ENCODE results near the gene ROR2. TPM values are rescaled to one million over a fixed set of nuclear protein-coding genes. Genes with fewer than 3 reads are reported as not detected.
A peak's percentile ranks its signal among the peaks of the same experiment; 100 is the strongest.

The ROR2 gene
- total RNA-seq, 1 donor = 13.8 TPM

- Histone ChIP-seq H3K9me3 (ENCODE audit: low read depth, low read length) (no peaks in the 10 kb centered on the region), H3K4me3 (ENCODE audit: insufficient read depth, low read length) (no peak overlapping the region), H3K79me2 (ENCODE audit: insufficient read depth, low read length) (no peaks in the 10 kb centered on the region), H2AFZ (ENCODE audit: low read length) (no peak overlapping the region), H3K27me3 (ENCODE audit: insufficient read depth, low read length) (peaks cover 10% of the 10 kb centered on the region), H4K20me1 (ENCODE audit: insufficient read depth, low read length) (no peaks in the 10 kb centered on the region), H3K36me3 (ENCODE audit: insufficient read depth, low read length) (no peaks in the 10 kb centered on the region), H3K4me1 (ENCODE audit: insufficient read depth, low read length) (no peaks in the 10 kb centered on the region), H3K27ac (ENCODE audit: low read depth, low read length) (no peak overlapping the region), H3K4me2 (ENCODE audit: insufficient read depth, low read length) (no peak overlapping the region)
- DNase-seq (ENCODE audit: insufficient read length, low spot score, missing footprints) = peak; percentile 71
- TF ChIP-seq CTCF (IDR thresholded peaks at IDR 0.05; ENCODE audit: extremely low read depth, low read depth, low read length) = no peak
Observed at GRCh38 chr9:91733006-91733624, 216.9 kb downstream of the ROR2 start.

GRCh38 chr9:91732187-91733005 is 217.6 kb downstream of the ROR2 start:
- no peak overlapping the region for H2AFZ ChIP-seq (ENCODE audit: low read length)
- peak; percentile 44 for DNase-seq (ENCODE audit: insufficient read length, low spot score, missing footprints)
- no peaks in the 10 kb centered on the region for H3K79me2 ChIP-seq (ENCODE audit: insufficient read depth, low read length)
- no peaks in the 10 kb centered on the region for H3K9me3 ChIP-seq (ENCODE audit: low read depth, low read length)
- H3K27me3 ChIP-seq (ENCODE audit: insufficient read depth, low read length) = peaks cover 10% of the 10 kb centered on the region
- no peak overlapping the region for H3K4me2 ChIP-seq (ENCODE audit: insufficient read depth, low read length)
- TF ChIP-seq CTCF (IDR thresholded peaks at IDR 0.05; ENCODE audit: extremely low read depth, low read depth, low read length) = no peak
- H3K27ac ChIP-seq (ENCODE audit: low read depth, low read length) = no peak overlapping the region
- H3K4me3 ChIP-seq (ENCODE audit: insufficient read depth, low read length) = no peak overlapping the region
- no peaks in the 10 kb centered on the region for H4K20me1 ChIP-seq (ENCODE audit: insufficient read depth, low read length)
- H3K4me1 ChIP-seq (ENCODE audit: insufficient read depth, low read length) = no peaks in the 10 kb centered on the region
- H3K36me3 ChIP-seq (ENCODE audit: insufficient read depth, low read length) = no peaks in the 10 kb centered on the region

- H3K36me3 ChIP-seq (ENCODE audit: insufficient read depth, low read length) = no peaks in the 10 kb centered on the region
- DNase-seq (ENCODE audit: insufficient read length, low spot score, missing footprints) = no peak
- H3K9me3 ChIP-seq (ENCODE audit: low read depth, low read length) = no peaks in the 10 kb centered on the region
- no peaks in the 10 kb centered on the region for H4K20me1 ChIP-seq (ENCODE audit: insufficient read depth, low read length)
- H3K4me1 ChIP-seq (ENCODE audit: insufficient read depth, low read length) = no peaks in the 10 kb centered on the region
- H3K4me3 ChIP-seq (ENCODE audit: insufficient read depth, low read length) = no peak overlapping the region
- no peak overlapping the region for H2AFZ ChIP-seq (ENCODE audit: low read length)
- H3K79me2 ChIP-seq (ENCODE audit: insufficient read depth, low read length) = no peaks in the 10 kb centered on the region
- H3K27ac ChIP-seq (ENCODE audit: low read depth, low read length) = no peak overlapping the region
- TF ChIP-seq CTCF (IDR thresholded peaks at IDR 0.05; ENCODE audit: extremely low read depth, low read depth, low read length) = no peak
- H3K4me2 ChIP-seq (ENCODE audit: insufficient read depth, low read length) = no peak overlapping the region
- H3K27me3 ChIP-seq (ENCODE audit: insufficient read depth, low read length) = no peaks in the 10 kb centered on the region
Observed at GRCh38 chr9:91730806-91731205, 219.2 kb downstream of the ROR2 start.

GRCh38 chr9:91729558-91729842 is 220.5 kb downstream of the ROR2 start:
- no peak overlapping the region for H2AFZ ChIP-seq (ENCODE audit: low read length)
- no peak for DNase-seq (ENCODE audit: insufficient read length, low spot score, missing footprints)
- no peaks in the 10 kb centered on the region for H3K4me1 ChIP-seq (ENCODE audit: insufficient read depth, low read length)
- H3K36me3 ChIP-seq (ENCODE audit: insufficient read depth, low read length) = no peaks in the 10 kb centered on the region
- no peak for TF ChIP-seq CTCF (IDR thresholded peaks at IDR 0.05; ENCODE audit: extremely low read depth, low read depth, low read length)
- H3K27me3 ChIP-seq (ENCODE audit: insufficient read depth, low read length) = no peaks in the 10 kb centered on the region
- H3K4me3 ChIP-seq (ENCODE audit: insufficient read depth, low read length) = no peak overlapping the region
- H4K20me1 ChIP-seq (ENCODE audit: insufficient read depth, low read length) = no peaks in the 10 kb centered on the region
- H3K9me3 ChIP-seq (ENCODE audit: low read depth, low read length) = no peaks in the 10 kb centered on the region
- H3K27ac ChIP-seq (ENCODE audit: low read depth, low read length) = no peak overlapping the region
- no peak overlapping the region for H3K4me2 ChIP-seq (ENCODE audit: insufficient read depth, low read length)
- H3K79me2 ChIP-seq (ENCODE audit: insufficient read depth, low read length) = no peaks in the 10 kb centered on the region

Measured in osteoblast (primary cell).